ENCODE data around the gene NSUN4.
A peak's percentile ranks its signal among the peaks of the same experiment; 100 is the strongest.
"Not testable (repeated sequence)": the region's sequence is repeated elsewhere in the genome, so short reads cannot be mapped to it uniquely, and the experiment has no call there.

Gene NSUN4

GRCh38 chr1:46340404-46341221, at the start of gene NSUN4:
Gene NSUN4 (plus strand): TSS chr1:46340807. CDS start chr1:46340827, 20 bp downstream.
- DNase-seq (ENCODE audit: low read depth), result peak; percentile 83

DNA sequence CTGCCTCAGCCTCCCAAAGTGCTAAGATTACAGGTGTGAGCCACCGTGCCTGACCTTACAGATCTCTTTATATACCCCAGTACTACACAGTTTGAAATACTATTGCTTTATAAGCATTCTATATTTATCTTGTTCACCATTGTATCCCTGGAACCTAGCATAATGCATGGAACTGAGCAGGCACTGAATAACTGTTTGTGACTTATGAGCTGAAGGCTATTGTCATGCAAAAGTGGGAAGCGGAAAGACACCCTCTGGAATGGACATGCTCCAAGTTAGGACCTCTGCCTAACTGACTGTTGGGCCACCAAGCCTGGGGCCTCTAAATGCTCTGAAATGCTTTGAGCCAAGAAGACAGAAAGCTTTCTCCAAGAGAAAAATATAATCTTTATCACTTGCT, 45.3 kb upstream of the NSUN4 start:
- DNase-seq (ENCODE audit: low read depth), result no peak

DNA sequence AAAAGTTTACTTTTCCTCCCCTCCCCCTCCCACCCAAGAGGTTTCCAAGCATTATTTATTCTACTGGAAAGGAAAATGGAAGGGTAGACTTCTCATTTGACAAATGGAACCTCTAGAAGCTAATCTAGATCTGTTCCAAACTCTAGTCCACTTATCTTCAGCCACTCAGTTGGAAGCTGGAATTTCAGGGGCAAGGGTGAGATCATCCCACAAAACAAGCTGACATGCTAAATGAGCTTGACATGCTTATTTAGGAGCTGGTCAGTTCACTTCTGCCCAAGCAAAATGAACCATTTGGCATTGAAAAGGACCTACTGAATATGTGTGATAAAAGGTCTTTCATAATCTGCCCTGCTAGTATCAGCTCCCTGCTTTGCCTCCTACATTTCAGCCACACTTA, 42.2 kb upstream of the NSUN4 start:
- DNase-seq (ENCODE audit: low read depth), result no peak

DNA sequence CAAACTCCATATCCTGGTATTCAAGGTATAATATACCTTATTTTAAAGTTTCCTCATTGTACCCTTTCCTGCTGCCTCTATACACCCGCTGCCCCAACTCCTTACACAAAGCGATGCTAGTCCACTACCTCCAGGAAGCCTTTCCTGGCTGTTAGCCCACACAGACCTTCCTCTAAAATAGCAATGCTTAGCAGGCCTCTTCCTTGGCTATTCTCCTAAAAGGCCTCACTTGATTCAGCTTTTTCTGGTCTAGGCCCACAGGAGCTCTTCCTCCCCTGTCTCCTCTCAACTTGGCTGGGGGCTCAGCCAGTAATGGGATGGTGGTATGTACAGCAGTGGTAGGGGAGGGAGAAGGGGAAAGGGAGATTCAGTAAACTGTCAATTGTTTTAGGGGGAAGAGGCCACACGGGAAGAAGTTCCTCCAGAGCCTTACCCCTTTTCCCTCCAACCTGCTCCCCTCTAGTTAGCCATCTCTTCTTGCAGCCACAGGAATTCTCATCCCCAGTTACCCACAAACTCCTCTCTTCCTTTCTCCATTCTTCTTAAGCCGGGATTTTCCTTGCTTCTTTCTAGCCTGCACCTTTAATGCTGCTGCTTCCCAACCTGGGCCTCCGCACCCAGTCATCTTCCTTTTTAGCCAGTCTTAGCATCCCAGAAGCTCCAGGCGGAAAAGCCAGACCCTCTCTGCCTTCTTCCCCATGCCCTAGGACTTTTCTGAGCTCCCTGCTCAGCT, 39.8 kb upstream of the NSUN4 start:
- DNase-seq (ENCODE audit: low read depth), result no peak

DNA sequence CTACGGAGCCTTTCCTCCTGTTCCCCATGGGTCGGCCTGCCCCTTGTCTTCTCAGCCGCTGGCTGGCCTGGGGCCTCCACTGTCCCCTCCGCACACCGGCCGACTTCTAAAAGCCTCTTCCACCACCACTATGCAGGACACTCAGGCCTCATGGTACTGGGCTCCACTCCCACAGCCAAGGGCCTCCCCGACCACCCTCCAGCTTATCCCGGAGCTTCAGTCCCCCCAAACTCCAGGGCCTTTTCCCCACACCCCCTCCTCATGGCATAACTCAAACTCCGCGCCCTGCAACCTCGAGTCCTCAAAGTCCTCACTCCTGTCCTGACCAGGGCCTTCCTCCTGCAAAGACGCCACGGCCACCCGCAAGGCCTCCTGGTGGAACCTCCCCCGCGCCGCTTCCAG, 39.2 kb upstream of the NSUN4 start:
- no peak for DNase-seq (ENCODE audit: low read depth)

DNA sequence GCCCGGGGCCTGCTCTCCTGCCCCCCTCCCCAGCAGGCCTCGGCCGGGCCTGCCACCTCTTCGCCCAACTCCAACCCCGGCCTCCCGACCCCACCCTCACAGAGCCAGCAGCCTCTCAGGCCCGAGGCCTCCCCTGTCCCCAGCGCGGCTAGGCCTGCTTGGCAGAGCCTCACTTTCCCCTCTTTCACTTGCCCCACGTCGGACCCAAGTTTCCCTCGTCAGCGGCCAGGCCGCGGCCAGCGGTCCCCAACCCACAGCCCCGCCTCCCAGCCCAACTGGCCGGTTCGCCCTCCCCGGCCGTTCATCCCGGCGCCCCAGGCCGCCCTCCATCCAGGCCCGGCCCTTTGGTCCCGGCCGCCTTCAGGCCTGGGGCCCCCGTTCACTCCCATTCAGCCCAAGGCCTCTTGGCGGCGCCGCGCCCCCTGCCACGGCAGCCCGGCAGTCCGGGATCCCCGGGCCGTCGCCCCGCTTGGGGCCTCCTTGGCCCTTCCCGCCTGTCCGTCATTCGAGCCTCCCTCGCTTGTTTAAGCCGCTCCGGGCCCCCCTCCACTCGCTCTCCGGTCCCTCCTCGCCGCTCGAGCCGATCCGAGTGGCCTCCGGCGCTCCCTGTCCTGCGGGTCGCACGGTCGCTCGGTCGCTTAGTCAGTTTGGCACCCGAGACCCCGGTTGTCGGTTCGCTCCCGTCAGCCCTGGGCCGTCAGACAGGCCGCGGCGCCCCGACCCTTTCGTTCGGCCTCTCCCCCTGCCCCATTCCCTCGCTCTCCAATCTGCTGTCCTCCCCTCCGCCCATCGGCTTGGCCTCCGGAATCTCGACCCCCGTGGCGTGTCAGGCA, 38.6 kb upstream of the NSUN4 start:
- DNase-seq (ENCODE audit: low read depth), result peak; percentile 35

DNA sequence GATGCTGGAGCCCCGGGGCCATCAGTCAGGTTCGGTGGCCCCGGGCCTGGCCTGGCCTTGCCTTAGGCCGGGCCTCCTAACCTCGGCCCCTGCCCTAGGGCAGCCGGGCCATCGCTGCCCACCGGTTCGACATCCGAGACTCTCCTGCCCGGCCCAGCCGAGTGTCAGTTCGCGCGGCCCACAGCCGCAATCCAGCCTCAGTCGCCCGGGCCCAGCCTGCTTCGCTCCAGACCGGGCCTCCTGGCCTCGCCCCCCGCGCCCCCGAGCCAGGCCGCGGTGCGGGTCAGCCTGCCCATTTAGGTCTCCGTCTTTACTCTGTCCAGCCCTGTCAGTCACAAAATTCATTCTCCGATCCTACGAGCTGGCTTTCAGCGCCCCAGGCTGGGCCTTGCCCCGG, 38.0 kb upstream of the NSUN4 start:
- no peak for DNase-seq (ENCODE audit: low read depth)

DNA sequence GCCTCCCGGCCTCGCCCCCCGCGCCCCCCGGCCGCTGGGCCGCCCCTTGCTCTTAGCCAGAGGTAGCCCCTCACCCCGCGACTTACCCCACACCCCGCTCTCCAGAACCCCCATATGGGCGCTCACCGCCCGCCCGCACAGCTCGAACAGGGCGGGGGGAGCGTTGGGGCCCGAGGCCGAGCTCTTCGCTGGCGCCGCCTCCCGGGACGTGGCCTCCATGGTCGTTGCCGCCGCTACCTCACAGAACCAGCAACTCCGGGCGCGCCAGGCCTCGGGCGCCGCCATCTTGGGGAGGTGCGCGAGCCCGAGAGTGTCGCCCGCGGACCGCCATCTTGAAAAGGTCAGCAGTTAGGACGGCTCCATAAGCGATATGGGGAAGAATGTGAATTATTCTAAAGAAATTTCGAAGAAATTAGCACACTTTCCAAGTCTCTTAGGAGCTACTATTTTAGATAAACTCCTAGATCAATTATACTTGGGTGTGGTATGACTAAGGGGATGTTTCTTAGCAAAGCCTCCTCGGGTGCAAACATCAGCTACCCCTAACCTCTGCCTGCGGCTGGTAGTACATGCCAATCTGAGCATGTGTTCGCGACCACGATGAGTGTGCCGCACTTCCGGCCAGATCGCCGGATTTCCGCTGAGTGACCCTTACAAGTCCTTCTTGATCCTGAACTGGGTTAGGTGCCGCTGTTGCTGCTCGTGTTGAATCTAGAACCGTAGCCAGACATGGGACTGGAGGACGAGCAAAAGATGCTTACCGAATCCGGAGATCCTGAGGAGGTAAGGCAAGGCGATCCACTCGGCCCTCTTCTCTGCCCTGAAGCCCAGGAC, 37.4 kb upstream of the NSUN4 start, which contains the start of the genes LRRC41 and UQCRH:
LRRC41 (minus strand) TSS at position 579 of the 834 bp plus-strand sequence; CDS start at position 285, 294 bp downstream.
UQCRH (plus strand) TSS at position 661 of the 834 bp plus-strand sequence; CDS start at position 730, 69 bp downstream.
- peak; percentile 98 for DNase-seq (ENCODE audit: low read depth)

- DNase-seq (ENCODE audit: low read depth), result no peak
These were observed 36.7 kb upstream of the NSUN4 start for GRCh38 chr1:46303872-46304326.

DNA sequence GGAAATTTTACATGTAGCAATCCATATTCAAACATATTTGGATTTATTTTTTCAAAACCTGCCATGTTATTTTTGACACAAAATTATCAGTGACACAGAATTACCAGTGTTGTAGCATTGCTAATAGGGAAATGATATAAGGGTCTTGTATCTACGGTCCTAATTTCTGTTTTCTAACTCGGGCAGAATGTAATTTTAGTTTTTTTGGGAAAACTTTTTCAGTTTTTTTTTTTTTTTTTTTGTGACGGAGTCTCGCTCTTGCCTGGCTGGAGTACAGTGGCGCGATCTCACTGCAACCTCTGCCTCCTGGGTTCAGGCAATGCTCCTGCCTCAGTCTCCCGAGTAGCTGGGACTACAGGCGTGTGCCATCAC, 34.5 kb upstream of the NSUN4 start:
- DNase-seq (ENCODE audit: low read depth), result no peak

DNA sequence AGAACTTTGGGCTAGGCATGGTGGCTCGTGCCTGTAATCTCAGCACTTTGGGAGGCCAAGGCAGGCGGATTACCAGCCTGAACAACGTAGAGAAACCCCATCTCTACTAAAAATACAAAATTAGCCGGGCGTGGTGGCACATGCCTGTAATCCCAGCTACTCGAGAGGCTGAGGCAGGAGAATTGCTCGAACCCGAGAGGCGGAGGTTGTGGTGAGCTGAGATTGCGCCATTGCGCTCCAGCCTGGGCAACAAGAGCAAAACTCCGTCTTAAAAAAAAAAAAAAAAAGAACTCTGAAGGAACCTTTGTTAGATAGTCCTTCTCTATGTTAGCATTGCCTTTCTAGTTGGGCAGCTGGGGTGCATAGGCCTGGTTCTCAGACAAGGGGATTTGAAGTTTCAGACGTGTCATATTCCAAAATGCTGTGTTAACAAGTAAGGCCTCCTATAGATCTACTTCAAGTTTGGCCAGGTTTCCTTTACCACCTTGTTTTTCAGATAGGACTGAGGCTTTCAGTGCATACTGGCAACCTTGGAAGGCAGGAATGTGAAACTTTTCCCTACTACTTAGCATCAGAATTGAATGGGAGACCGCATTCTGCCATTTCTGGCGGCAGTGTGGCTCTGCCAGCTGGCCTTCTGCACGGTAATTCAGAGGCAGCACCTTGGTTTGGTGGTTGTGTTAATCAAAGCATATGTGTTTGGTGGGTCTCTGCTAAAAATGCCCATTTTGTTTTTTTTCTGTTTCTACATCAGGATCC, 31.0 kb upstream of the NSUN4 start:
- no peak for DNase-seq (ENCODE audit: low read depth)

- no peak for DNase-seq (ENCODE audit: low read depth)
These were observed 30.3 kb upstream of the NSUN4 start for GRCh38 chr1:46310321-46310720.

- DNase-seq (ENCODE audit: low read depth), result no peak
These were observed 24.8 kb upstream of the NSUN4 start for GRCh38 chr1:46315669-46316403.

DNA sequence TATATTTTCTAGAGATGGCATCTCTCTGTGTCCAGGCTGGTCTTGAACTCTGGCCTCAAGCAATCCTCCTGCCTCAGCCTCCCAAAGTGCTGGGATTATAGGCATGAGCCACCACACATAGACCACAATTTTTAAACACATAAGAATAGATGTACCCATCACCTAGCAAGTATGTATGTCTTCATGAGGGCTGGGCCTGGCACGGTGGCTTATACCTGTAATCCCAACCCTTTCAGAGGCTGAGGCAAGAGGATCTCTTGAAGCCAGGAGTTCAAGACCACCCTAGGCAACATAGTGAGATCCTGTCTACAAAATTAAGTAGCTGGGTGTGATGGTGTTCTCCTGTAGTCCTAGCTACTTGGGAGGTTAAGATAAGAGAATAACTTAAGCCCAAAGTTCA, 23.3 kb upstream of the NSUN4 start:
- DNase-seq (ENCODE audit: low read depth), result no peak

DNA sequence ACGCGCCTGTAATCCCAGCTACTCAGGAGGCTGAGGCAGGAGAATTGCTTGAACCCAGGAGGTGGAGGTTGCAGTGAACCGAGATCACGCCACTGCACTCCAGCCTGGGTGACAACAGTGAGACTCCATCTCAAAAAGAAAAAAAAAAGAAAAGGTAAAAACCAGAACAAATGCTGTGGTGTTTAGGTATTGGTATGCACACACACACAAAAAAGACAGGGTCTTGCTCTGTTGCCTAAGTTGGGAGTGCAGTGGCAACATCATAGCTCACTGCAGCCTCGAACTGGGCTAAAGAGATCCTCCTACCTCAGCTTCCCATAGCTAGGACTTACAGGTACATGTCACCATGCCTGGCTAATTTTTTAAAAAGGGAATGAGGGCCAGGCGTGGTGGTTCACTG, 21.3 kb upstream of the NSUN4 start:
- DNase-seq (ENCODE audit: low read depth), result not testable (repeated sequence)

DNA sequence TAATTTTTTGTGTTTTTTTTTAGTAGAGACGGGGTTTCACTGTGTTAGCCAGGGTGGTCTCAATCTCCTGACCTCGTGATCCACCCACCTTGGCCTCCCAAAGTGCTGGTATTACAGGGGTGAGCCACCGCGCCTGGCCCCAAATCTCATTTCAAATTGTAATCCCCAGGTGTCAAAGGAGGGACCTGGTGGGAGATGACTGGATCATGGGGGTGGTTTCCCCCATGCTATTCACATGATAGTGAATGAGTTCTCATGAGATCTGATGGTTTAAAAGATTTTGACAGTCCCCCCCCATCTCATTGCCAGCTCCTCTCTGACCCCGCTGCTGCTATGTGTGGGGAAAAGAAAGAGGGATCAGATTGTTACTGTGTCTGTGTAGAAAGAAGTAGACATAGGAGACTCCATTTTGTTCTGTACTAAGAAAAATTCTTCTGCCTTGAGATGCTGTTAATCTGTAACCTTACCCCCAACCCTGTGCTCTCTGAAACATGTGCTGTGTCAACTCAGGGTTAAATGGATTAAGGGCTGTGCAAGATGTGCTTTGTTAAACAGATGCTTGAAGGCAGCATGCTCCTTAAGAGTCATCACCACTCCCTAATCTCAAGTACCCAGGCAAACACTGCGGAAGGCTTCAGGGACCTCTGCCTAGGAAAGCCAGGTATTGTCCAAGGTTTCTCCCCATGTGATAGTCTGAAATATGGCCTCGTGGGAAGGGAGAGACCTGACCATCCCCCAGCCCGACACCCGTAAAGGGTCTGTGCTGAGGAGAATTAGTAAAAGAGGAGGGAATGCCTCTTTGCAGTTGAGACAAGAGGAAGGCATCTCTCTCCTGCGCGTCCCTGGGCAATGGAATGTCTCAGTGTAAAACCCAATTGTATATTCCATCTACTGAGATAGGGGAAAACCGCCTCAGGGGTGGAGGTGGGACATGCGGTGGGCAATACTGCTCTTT, 20.4 kb upstream of the NSUN4 start:
- DNase-seq (ENCODE audit: low read depth), result not testable (repeated sequence)

DNA sequence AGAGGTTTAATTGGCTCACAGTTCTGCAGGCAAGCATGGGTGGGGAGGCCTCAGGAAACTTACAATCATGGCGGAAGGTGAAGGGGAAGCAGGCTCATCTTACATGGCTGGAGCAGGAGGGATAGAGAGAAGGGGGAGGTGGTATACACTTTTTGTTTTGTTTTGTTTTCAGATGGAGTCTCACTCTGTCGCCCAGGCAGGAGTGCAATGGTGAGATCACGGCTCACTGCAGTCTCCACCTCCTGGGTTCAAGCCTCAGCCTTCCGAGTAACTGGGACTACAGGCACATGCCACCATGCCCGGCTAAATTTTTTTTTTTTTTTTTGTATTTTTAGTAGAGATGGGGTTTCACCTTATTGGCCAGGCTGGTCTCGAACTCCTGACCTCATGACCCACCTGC, 18.4 kb upstream of the NSUN4 start:
- not testable (repeated sequence) for DNase-seq (ENCODE audit: low read depth)

GRCh38 chr1:46325285-46326076, 15.1 kb upstream of the NSUN4 start:
- not testable (repeated sequence) for DNase-seq (ENCODE audit: low read depth)
